ENCODE results near the gene ACTN4.

ACTN4 gene

GRCh38 chr19:38695832-38696728 is 48.6 kb downstream of the ACTN4 start:
- no peak for DNase-seq (ENCODE audit: low read depth)

- no peak for DNase-seq (ENCODE audit: low read depth)
Observed at GRCh38 chr19:38696729-38697055, 49.2 kb downstream of the ACTN4 start.

GRCh38 chr19:38697197-38697596 is 49.7 kb downstream of the ACTN4 start:
- DNase-seq (ENCODE audit: low read depth) = no peak

- no peak for DNase-seq (ENCODE audit: low read depth)
Observed at GRCh38 chr19:38697641-38698071, 50.2 kb downstream of the ACTN4 start.

- DNase-seq (ENCODE audit: low read depth) = no peak
Observed at GRCh38 chr19:38698225-38699026, 51.0 kb downstream of the ACTN4 start.

GRCh38 chr19:38699027-38699346 is 51.5 kb downstream of the ACTN4 start:
- DNase-seq (ENCODE audit: low read depth) = no peak

GRCh38 chr19:38699647-38700349 is 52.3 kb downstream of the ACTN4 start:
- DNase-seq (ENCODE audit: low read depth) = no peak

GRCh38 chr19:38700350-38700901 is 53.0 kb downstream of the ACTN4 start:
- no peak for DNase-seq (ENCODE audit: low read depth)

GRCh38 chr19:38700902-38701454 is 53.5 kb downstream of the ACTN4 start:
- DNase-seq (ENCODE audit: low read depth) = no peak

- no peak for DNase-seq (ENCODE audit: low read depth)
Observed at GRCh38 chr19:38701455-38702063, 54.1 kb downstream of the ACTN4 start.

GRCh38 chr19:38702278-38702677 is 54.8 kb downstream of the ACTN4 start:
- DNase-seq (ENCODE audit: low read depth) = no peak

- no peak for DNase-seq (ENCODE audit: low read depth)
Observed at GRCh38 chr19:38703509-38703908, 56.1 kb downstream of the ACTN4 start.

- no peak for DNase-seq (ENCODE audit: low read depth)
Observed at GRCh38 chr19:38704488-38705026, 57.1 kb downstream of the ACTN4 start.

GRCh38 chr19:38705197-38706019 is 58.0 kb downstream of the ACTN4 start:
- no peak for DNase-seq (ENCODE audit: low read depth)

GRCh38 chr19:38706792-38707511 is 59.5 kb downstream of the ACTN4 start:
- DNase-seq (ENCODE audit: low read depth) = no peak

GRCh38 chr19:38707512-38708114 is 60.2 kb downstream of the ACTN4 start:
- DNase-seq (ENCODE audit: low read depth) = no peak

- DNase-seq (ENCODE audit: low read depth) = no peak
Observed at GRCh38 chr19:38708413-38709024, 61.1 kb downstream of the ACTN4 start.

- no peak for DNase-seq (ENCODE audit: low read depth)
Observed at GRCh38 chr19:38709119-38709518, 61.7 kb downstream of the ACTN4 start.

All from activated T-helper 9 cell treated with anti-CD3 and anti-CD28 coated beads, Interleukin-2, amount 50 U/mL, for 16 hours (primary cell).